GM18499 (cell line): ENCODE results near the gene VSNL1.
A peak's percentile ranks its signal among the peaks of the same experiment; 100 is the strongest.

Experiments used
- ATAC-seq: cut with Tn5 transposase; IDR thresholded peaks from one replicate; pipeline ENCODE4 v1.9.1; 2021; ENCODE audit warnings: moderate number of reproducible peaks; ENCODE audit not compliant: insufficient read depth, unreplicated experiment

Gene VSNL1

DNA sequence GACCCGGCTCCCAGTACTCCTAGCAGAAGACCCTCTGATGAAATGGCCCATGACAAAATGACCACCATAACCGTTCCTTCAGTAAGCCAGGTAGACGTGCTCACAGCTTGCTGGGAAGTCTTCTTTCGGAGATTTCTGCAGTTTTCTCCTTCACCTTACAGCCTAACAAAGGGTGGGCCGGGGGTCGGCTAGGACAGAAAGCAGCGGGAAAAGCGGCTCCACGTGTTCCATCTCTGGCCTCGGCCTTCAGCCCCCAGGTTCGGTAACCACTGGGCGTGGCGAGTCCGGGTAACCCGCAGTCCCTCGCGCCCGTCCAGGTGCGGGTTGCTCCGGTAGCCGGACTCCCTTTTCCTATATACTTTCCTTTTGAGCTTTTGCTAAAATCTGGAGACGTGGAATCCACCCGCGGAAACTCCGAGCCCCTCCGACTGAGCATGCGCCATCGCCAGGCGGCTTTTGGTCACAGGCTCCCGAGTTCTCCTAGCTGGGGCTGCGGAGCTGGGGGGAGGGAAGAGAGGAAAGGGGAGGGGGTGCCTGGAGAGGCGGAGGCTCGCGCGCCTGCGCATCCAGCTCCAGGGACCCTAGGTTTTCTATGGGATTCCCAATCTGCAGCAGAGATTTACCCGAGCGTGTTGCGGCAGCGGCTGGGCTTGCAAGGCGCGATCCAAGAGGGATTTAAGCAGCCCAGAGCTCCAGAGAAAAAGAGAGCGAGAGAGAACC is at the start of gene VSNL1:
Gene VSNL1 (plus strand): TSS at position 604 of the 720 bp plus-strand sequence. CDS start 51,379 bp downstream, outside the sequence.
- ATAC-seq, result no peak

- ATAC-seq, result no peak
These were observed 44.9 kb upstream of the VSNL1 start for GRCh38 chr2:17495590-17495989.

DNA sequence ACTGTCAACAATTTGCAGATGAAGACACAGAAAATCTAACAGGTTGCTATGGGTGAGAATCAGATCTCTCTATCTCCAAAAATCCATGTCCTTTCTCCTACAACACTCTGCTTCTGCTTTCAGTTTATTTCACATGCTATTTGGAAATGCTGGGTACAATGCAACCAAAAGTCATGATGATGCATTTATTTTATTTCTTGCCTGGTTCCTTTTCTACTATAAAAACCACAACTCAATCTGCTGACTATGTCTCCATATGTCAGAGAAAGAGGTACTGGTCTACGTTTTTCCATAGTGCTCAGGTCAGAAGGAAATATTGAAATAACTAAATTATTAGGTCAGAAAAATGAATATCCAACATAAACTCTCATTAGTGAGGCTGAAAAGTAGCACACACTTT is 42.8 kb upstream of the VSNL1 start:
- no peak for ATAC-seq

DNA sequence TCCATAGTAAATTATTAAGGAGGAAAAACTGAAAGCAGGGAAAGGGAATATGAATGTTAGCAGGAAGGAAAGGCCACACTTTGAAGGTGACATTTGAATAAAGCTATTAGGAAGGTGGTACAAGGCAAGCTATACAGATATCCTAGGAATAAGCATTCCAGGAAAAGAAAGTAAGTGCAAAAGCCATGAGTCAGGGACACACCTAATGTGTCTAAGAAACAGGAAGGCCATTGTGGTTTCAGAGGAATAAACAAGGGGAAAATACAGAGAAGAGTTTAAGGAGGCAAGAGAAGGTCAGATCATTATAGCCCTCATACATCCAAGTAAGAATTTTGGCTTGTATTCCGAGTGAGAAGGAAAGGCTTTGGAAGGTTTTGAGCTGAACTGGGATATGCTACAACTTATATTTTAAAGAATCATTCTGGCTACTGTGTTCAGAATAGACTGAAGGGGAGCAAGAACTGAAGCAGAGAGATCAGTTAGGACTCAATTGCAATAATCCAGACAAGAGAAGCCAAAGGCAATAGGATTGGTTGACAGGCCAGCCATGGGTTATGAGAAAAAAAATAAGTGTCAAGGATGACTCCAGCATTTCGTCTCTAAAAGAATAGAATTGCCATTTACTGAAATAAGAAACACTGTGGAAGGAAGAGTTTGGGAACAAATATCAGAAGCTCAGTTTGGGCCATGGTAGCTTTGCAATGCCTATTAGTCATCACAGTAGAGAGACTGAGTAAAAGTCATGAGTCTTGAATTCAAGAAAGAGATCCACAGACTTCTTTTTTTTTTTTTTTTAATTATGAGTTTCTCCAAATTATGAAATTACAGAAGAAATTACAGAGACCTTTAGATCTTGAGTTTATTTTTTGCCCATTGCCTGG is 33.5 kb upstream of the VSNL1 start:
- no peak for ATAC-seq

GRCh38 chr2:17515652-17516051 is 24.8 kb upstream of the VSNL1 start:
- peak; percentile 44 for ATAC-seq

- peak; percentile 27 for ATAC-seq
These were observed 22.9 kb upstream of the VSNL1 start for GRCh38 chr2:17517481-17518211.

- ATAC-seq, result peak; percentile 38
These were observed 22.0 kb upstream of the VSNL1 start, which contains the start of gene RAD51AP2 for GRCh38 chr2:17518212-17519154. TSS of gene RAD51AP2 (minus strand) at chr2:17518440. CDS start at chr2:17518415, 25 bp downstream.

DNA sequence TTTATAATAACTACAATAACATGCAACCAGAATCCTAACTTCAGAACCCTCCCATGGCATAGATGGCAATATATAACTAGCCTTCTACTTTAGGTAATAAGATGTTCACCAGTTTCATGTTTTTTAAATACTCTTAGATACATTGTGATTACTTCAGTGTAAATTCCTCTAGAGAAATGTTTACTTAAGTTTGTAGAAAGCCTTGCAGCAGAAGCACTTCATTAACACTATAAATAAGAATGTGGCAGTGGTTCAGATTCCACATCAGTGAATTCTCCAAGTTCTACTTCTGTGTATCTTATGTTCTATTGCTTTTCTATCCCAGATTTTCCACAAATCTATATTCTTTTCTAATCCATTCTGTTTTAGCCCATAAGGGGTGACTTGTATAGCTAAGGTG is 21.0 kb upstream of the VSNL1 start:
- ATAC-seq, result no peak

- ATAC-seq, result peak; percentile 32
These were observed 19.7 kb upstream of the VSNL1 start for GRCh38 chr2:17520761-17521160.

GRCh38 chr2:17521621-17522020 is 18.9 kb upstream of the VSNL1 start:
- ATAC-seq, result no peak

DNA sequence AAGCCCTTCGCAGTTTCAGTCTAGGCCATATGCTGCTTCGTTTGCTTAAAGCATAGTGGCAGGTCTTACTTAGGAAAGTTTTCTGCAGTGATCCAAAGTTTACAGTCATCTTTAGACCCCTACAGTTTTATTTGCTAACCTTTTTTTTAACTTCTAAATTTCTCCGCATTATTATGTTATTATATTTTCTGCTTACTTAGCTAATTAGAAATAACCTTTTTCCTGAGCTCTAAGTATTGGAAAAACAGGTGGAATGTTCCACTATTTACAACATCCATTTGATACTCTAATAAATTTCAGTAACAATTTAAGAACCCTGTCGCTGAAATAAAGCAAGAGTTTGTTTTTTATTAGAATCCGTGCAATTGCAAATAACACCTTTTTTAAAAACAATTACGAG is 18.2 kb upstream of the VSNL1 start:
- no peak for ATAC-seq

DNA sequence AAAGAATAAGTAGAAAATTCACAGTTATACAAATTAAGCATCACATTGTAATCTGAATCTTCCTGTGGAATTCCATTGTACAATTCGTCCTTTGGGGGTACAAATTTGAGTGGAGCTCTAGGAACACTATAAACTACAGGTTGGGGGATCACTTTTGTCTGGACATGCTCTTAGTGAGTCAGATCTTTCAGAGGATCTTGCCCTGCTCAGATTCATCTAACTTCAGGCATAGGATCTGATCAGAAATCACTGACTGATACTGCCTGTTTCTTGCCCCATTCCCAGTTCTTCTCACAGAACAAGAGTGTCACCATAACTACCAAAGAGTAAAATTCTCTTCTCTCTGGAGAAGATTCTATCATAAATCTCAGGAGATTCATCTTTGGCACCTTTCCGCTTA is 10.7 kb upstream of the VSNL1 start:
- no peak for ATAC-seq

- no peak for ATAC-seq
These were observed 7.0 kb upstream of the VSNL1 start for GRCh38 chr2:17533546-17533945.

- no peak for ATAC-seq
These were observed 4.1 kb upstream of the VSNL1 start for GRCh38 chr2:17536416-17536815.

- no peak for ATAC-seq
These were observed 2.3 kb upstream of the VSNL1 start for GRCh38 chr2:17538022-17538843.

- no peak for ATAC-seq
These were observed 1.5 kb upstream of the VSNL1 start for GRCh38 chr2:17538844-17539554.

DNA sequence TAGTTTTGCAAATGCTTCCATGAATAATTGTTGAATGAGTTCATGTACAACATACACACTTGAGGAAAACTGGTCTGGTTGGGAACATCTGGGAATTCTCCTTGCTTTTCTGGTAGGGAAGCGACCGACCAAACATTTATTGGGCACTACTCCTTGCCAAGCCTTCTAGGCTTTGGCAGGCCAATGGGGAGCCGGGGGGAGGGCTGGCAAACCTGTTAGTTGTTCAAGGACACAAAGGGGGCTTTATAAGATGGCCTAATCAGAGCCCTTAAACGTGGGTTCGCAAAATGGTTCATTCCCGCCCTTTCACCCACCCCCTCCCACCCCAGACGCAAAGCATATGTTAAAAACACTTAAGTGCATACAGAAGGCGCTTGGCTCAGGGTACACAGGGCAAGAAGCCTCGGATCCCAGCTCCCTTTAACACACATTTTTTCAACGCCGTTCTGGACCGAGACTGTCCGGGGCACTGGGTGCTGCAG is 844 bp upstream of the VSNL1 start:
- ATAC-seq, result no peak
